ENCODE measurements around the gene ZGPAT. TPM values are rescaled to one million over a fixed set of nuclear protein-coding genes. Genes with fewer than 3 reads are reported as not detected.

The ZGPAT gene
- total and polyA plus RNA-seq, 10 of the 15 experiments (the other 5 are each of a cell fraction or from before 2014, with no cell fraction given), result 0.58 to 52.9 (median 18.0) TPM

DNA sequence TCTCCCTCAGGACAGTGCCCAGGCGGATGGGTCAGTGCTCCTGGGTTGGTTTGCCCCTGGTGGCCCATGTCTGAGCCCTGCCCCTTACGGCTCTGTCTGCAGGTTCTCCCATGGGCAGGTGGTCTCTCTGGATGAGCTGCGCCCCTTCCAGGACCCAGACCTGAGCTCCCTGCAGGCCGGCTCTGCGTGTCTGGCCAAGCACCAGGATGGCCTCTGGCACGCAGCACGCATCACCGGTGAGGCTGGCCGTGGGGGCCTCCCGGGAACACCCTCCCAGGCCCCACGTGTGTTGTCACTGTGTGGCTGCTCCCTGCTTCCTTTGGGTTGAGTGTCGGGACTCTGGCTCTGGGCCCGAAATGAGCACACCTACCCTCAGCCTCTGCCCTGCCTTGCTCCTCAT lies 25.3 kb downstream of the ZGPAT start:
- ChIA-PET POLR2A (no interaction called here), SMC1A (ENCODE audit: uncharacterized antibody, unreplicated experiment) (no interaction called here), RAD21 (ENCODE audit: unreplicated experiment) (interaction anchor here (1.2 kb wide), 1 partner anchor 35 kb away, joined by 3 read pairs; no protein-coding TSS in a partner anchor), CTCF (interaction anchor here (1.5 kb wide), 1 partner anchor 25 kb away, joined by 4 read pairs; the partner anchor contains the start of genes ARFRP1 and ZGPAT)
- Histone ChIP-seq H3K9ac (ENCODE audit: control insufficient read depth, insufficient read depth, low read length) (no peak overlapping the region), H3K27ac (ENCODE audit: control insufficient read depth, insufficient read depth) (no peak overlapping the region), H3K4me1 (ENCODE audit: control insufficient read depth, insufficient read depth, low read length) (peaks cover 53% of the 10 kb centered on the region), H2AFZ (ENCODE audit: control insufficient read depth, low read depth, low read length) (no peak overlapping the region), H3K4me3 (no peak overlapping the region), H3K4me2 (ENCODE audit: control insufficient read depth, insufficient read depth) (no peak overlapping the region), H3K27me3 (replicated peaks in 1 of 2; ENCODE audit: control insufficient read depth in 2 of 2, insufficient read depth in 2 of 2, low read length in 1 of 2) (no peaks in the 10 kb centered on the region), H3K9me3 (replicated peaks; ENCODE audit: control insufficient read depth, insufficient read depth, low read length) (0 out of 3 replicates have a peak, but pooled peaks cover 1% of the 10 kb centered on the region), H3K36me3 (ENCODE audit: control insufficient read depth in 2 of 2, insufficient read depth in 2 of 2, low read length in 1 of 2) (peaks cover 11 to 27% of the 10 kb centered on the region in 2 experiments; a peak in 3 of 4 replicates), H4K20me1 (ENCODE audit: control insufficient read depth, insufficient read depth) (no peaks in the 10 kb centered on the region), H3K79me2 (ENCODE audit: control insufficient read depth, insufficient read depth, low read length) (peaks cover 28% of the 10 kb centered on the region)
- ATAC-seq (no peak), DNase-seq (ENCODE audit: low read depth, low spot score) (no peak), FAIRE-seq (no peak)
- BruUV-seq (replicated peaks), result no TSS peak
- TF ChIP-seq YY1 (IDR thresholded peaks at IDR 0.05; ENCODE audit: low read depth, low read length), result no peak
- TF ChIP-seq SMAD5 (IDR thresholded peaks at IDR 0.05; ENCODE audit: low read depth), result no peak
- no peak for TF ChIP-seq BHLHE40 (IDR thresholded peaks at IDR 0.05; ENCODE audit: borderline replicate concordance in 1 of 2, low read depth in 2 of 2, low read length in 1 of 2)
- no peak for TF ChIP-seq NR2C1 (IDR thresholded peaks at IDR 0.05)
- no peak for TF ChIP-seq SIN3A (IDR thresholded peaks at IDR 0.05; ENCODE audit: low read depth, low read length)
- TF ChIP-seq CBX3 (IDR thresholded peaks at IDR 0.05; ENCODE audit: borderline replicate concordance, low read depth), result no peak
- TF ChIP-seq YBX1 (IDR thresholded peaks at IDR 0.05), result no peak
- no peak for TF ChIP-seq CBX5 (IDR thresholded peaks at IDR 0.05; ENCODE audit: low read depth)
- TF ChIP-seq, protein P1, sequence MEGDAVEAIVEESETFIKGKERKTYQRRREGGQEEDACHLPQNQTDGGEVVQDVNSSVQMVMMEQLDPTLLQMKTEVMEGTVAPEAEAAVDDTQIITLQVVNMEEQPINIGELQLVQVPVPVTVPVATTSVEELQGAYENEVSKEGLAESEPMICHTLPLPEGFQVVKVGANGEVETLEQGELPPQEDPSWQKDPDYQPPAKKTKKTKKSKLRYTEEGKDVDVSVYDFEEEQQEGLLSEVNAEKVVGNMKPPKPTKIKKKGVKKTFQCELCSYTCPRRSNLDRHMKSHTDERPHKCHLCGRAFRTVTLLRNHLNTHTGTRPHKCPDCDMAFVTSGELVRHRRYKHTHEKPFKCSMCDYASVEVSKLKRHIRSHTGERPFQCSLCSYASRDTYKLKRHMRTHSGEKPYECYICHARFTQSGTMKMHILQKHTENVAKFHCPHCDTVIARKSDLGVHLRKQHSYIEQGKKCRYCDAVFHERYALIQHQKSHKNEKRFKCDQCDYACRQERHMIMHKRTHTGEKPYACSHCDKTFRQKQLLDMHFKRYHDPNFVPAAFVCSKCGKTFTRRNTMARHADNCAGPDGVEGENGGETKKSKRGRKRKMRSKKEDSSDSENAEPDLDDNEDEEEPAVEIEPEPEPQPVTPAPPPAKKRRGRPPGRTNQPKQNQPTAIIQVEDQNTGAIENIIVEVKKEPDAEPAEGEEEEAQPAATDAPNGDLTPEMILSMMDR (IDR thresholded peaks at IDR 0.05 in 2 of 3, conservative IDR thresholded peaks at IDR 0.05 in 1 of 3; ENCODE audit: control insufficient read depth in 2 of 3, extremely low read depth in 1 of 3, insufficient read depth in 1 of 3, low read depth in 3 of 3, low read length in 3 of 3), result no peak
- TF ChIP-seq BRCA1 (IDR thresholded peaks at IDR 0.05; ENCODE audit: low read depth, low read length), result no peak
- TF ChIP-seq ZBED1 (IDR thresholded peaks at IDR 0.05; ENCODE audit: borderline replicate concordance), result no peak
- no peak for TF ChIP-seq ZNF622 (IDR thresholded peaks at IDR 0.05)
- TF ChIP-seq, protein P2, sequence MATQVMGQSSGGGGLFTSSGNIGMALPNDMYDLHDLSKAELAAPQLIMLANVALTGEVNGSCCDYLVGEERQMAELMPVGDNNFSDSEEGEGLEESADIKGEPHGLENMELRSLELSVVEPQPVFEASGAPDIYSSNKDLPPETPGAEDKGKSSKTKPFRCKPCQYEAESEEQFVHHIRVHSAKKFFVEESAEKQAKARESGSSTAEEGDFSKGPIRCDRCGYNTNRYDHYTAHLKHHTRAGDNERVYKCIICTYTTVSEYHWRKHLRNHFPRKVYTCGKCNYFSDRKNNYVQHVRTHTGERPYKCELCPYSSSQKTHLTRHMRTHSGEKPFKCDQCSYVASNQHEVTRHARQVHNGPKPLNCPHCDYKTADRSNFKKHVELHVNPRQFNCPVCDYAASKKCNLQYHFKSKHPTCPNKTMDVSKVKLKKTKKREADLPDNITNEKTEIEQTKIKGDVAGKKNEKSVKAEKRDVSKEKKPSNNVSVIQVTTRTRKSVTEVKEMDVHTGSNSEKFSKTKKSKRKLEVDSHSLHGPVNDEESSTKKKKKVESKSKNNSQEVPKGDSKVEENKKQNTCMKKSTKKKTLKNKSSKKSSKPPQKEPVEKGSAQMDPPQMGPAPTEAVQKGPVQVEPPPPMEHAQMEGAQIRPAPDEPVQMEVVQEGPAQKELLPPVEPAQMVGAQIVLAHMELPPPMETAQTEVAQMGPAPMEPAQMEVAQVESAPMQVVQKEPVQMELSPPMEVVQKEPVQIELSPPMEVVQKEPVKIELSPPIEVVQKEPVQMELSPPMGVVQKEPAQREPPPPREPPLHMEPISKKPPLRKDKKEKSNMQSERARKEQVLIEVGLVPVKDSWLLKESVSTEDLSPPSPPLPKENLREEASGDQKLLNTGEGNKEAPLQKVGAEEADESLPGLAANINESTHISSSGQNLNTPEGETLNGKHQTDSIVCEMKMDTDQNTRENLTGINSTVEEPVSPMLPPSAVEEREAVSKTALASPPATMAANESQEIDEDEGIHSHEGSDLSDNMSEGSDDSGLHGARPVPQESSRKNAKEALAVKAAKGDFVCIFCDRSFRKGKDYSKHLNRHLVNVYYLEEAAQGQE (IDR thresholded peaks at IDR 0.05; ENCODE audit: low read depth, low read length), result no peak
- TF ChIP-seq ZNF207 (IDR thresholded peaks at IDR 0.05; ENCODE audit: borderline replicate concordance), result no peak
- TF ChIP-seq NBN (IDR thresholded peaks at IDR 0.05), result no peak
- no peak for TF ChIP-seq RB1 (IDR thresholded peaks at IDR 0.05; ENCODE audit: borderline replicate concordance)
- TF ChIP-seq, protein P3, sequence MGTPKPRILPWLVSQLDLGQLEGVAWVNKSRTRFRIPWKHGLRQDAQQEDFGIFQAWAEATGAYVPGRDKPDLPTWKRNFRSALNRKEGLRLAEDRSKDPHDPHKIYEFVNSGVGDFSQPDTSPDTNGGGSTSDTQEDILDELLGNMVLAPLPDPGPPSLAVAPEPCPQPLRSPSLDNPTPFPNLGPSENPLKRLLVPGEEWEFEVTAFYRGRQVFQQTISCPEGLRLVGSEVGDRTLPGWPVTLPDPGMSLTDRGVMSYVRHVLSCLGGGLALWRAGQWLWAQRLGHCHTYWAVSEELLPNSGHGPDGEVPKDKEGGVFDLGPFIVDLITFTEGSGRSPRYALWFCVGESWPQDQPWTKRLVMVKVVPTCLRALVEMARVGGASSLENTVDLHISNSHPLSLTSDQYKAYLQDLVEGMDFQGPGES (IDR thresholded peaks at IDR 0.05), result no peak
- TF ChIP-seq, protein P4, sequence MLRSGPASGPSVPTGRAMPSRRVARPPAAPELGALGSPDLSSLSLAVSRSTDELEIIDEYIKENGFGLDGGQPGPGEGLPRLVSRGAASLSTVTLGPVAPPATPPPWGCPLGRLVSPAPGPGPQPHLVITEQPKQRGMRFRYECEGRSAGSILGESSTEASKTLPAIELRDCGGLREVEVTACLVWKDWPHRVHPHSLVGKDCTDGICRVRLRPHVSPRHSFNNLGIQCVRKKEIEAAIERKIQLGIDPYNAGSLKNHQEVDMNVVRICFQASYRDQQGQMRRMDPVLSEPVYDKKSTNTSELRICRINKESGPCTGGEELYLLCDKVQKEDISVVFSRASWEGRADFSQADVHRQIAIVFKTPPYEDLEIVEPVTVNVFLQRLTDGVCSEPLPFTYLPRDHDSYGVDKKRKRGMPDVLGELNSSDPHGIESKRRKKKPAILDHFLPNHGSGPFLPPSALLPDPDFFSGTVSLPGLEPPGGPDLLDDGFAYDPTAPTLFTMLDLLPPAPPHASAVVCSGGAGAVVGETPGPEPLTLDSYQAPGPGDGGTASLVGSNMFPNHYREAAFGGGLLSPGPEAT (IDR thresholded peaks at IDR 0.05; ENCODE audit: low read depth), result no peak
- 100% methylated on average over 13 of the region's 13 CpGs for WGBS (ENCODE audit: insufficient coverage, insufficient replicate concordance, low lambda C conversion rate, missing lambda C conversion rate)
- intact Hi-C loops (cut with micrococcal nuclease; ENCODE audit: unreplicated experiment) (no loop called here), in situ Hi-C loops (cut with MboI) (no loop called here)

All from GM12878 (cell line).